Keratinocyte (primary cell): ENCODE results near the gene NBEA. TPM values are rescaled to one million over a fixed set of nuclear protein-coding genes. Genes with fewer than 3 reads are reported as not detected.

Experiments used
- DNase-seq: peaks from one replicate; pipeline ENCODE4 v3.0.0-alpha.2; 2011; ENCODE audit warnings: low read depth, missing footprints, low spot score
- FAIRE-seq: peaks from 2 replicates; lab custom pipeline; 2011; peaks lifted over from hg19 to GRCh38; lab: Jason Lieb, UNC
- H2AFZ ChIP-seq: 2 replicates; pipeline ENCODE4 v1.6.0; 2012; ENCODE audit warnings: low read length, control low read depth, inconsistent platforms; ENCODE audit not compliant: control insufficient read depth
- H3K27ac ChIP-seq: 2 replicates; pipeline ENCODE4 v1.5.1; 2011; ENCODE audit warnings: low read length; ENCODE audit not compliant: control insufficient read depth, insufficient read depth
- H3K27me3 ChIP-seq: 3 replicates; pipeline ENCODE4 v1.6.0; 2011; ENCODE audit warnings: low read length; ENCODE audit not compliant: control insufficient read depth, insufficient read depth; ENCODE audit errors: extremely low read depth
- H3K36me3 ChIP-seq, 2 experiments: 2 replicates in 1 of 2; 3 replicates in 1 of 2; pipeline ENCODE4 v1.5.1; 2011; ENCODE audit warnings: low read length in 2 of 2, mild to moderate bottlenecking in 1 of 2; ENCODE audit not compliant: control insufficient read depth in 2 of 2, insufficient read depth in 2 of 2; ENCODE audit errors: extremely low read depth in 1 of 2
- H3K4me1 ChIP-seq: 3 replicates; pipeline ENCODE4 v1.5.1; 2011; ENCODE audit warnings: low read length; ENCODE audit not compliant: control insufficient read depth, insufficient read depth; ENCODE audit errors: extremely low read depth
- H3K4me2 ChIP-seq: 3 replicates; pipeline ENCODE4 v1.6.0; 2011; ENCODE audit warnings: low read depth, low read length; ENCODE audit not compliant: control insufficient read depth, insufficient read depth; ENCODE audit errors: extremely low read depth
- H3K4me3 ChIP-seq, 3 experiments: fragments of 200-600 bp in 1 of 3; sonication (generic) in 1 of 3; 2 replicates in 2 of 3; 3 replicates in 1 of 3; pipeline ENCODE4 v1.5.1; 2011 to 2016; ENCODE audit warnings: low read length in 3 of 3, mild to moderate bottlenecking in 3 of 3, control low read depth in 2 of 3, inconsistent platforms in 1 of 3, low read depth in 1 of 3, mixed read lengths in 1 of 3, mixed run types in 1 of 3, moderate library complexity in 1 of 3; ENCODE audit not compliant: control insufficient read depth in 2 of 3, insufficient read depth in 2 of 3; ENCODE audit errors: extremely low read depth in 1 of 3
- H3K79me2 ChIP-seq: 2 replicates; pipeline ENCODE4 v1.6.0; 2012; ENCODE audit warnings: low read length; ENCODE audit not compliant: control insufficient read depth, insufficient read depth
- H3K9ac ChIP-seq: 3 replicates; pipeline ENCODE4 v1.6.0; 2011; ENCODE audit warnings: low read length; ENCODE audit not compliant: control insufficient read depth, insufficient read depth; ENCODE audit errors: extremely low read depth
- H3K9me1 ChIP-seq: 3 replicates; pipeline ENCODE4 v1.6.0; 2011; ENCODE audit warnings: low read length; ENCODE audit not compliant: control insufficient read depth, insufficient read depth; ENCODE audit errors: extremely low read depth
- H3K9me3 ChIP-seq: 2 replicates; pipeline ENCODE4 v1.5.1; 2012; ENCODE audit warnings: low read depth, low read length; ENCODE audit not compliant: control insufficient read depth
- H4K20me1 ChIP-seq: 3 replicates; pipeline ENCODE4 v1.6.0; 2011; ENCODE audit warnings: low read length; ENCODE audit not compliant: control insufficient read depth, insufficient read depth; ENCODE audit errors: extremely low read depth
- EZH2 ChIP-seq: IDR thresholded peaks from one replicate; pipeline ENCODE4 v1.6.1; 2012; ENCODE audit warnings: inconsistent platforms, mild to moderate bottlenecking, low read length, moderate library complexity
- dilution Hi-C: fragments of 300-500 bp; cut with MboI; formaldehyde crosslinking; loops from one replicate; pipeline ENCODE4 v1.7.0; 2020; ENCODE audit warnings: low sequenced_read_pairs; ENCODE audit not compliant: extremely low pct_ligation_motif_present
- polyA plus RNA-seq, 5 experiments: library from polyadenylated mRNA; depleted of rRNA in 3 of 5; stranded (reverse) in 3 of 5; stranded (forward) in 1 of 5; unstranded in 1 of 5; fragments of >200 nt; gene quantifications; 1 replicate in 1 of 5; 2 replicates in 3 of 5; 3 replicates in 1 of 5; pipeline versions ENCODE4 v1.2.1 to v1.2.3, GENCODE V29; 2011 to 2012; ENCODE audit warnings: missing spikeins in 2 of 5, low read depth in 1 of 5, low replicate concordance in 1 of 5
- TF ChIP-seq, protein P1 (sequence below), 3 experiments: IDR thresholded peaks in 1 of 3; conservative IDR thresholded peaks in 1 of 3; optimal IDR thresholded peaks in 1 of 3; 2 replicates in 2 of 3; 3 replicates in 1 of 3; pipeline versions ENCODE3 to v1.5.1; 2011; ENCODE audit warnings: low read length in 3 of 3, mild to moderate bottlenecking in 3 of 3, moderate library complexity in 2 of 3, control low read depth in 1 of 3, inconsistent platforms in 1 of 3; ENCODE audit not compliant: insufficient read depth in 2 of 3; ENCODE audit errors: extremely low read depth in 1 of 3

The NBEA gene
- polyA plus RNA-seq, 1 donor (not counting 4 experiments of a cell fraction or from before 2014, with no cell fraction given), result 0.05 TPM

DNA sequence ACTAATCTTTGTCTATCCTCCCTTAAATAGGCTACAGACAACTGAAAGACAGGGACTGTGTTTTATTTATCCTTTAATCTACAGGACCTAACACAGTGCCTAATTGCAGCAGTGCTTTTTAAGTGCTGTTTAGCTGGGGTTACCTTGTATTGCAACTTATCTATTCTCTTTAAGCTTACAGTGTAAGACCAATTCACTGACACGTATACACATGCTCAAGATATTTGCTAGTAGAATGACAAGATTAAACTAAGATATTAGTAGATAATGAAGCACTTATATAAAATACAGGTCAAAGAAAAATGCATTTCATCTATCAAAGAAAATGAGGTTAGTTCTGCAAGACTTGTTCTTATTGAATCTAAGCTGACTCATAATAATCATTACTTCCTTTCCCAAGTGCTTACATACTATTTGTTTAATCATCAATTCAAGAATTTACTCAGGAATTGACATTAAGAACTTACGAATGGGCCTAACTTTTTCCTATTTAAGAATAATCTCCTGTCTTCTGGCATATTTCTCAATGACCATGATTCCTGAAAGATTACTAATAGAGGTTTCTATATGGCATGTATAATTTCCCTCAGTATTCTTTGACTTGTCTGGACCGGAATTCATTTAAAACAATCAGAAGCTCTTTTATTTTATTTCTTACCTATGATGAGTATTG is 610.2 kb downstream of the NBEA start:
- Histone ChIP-seq H3K79me2 (no peaks in the 10 kb centered on the region), H3K4me2 (no peak overlapping the region), H3K36me3 (no peaks in the 10 kb centered on the region), H3K27me3 (no peaks in the 10 kb centered on the region), H3K4me3 (no peak overlapping the region), H3K27ac (no peak overlapping the region), H3K9ac (no peak overlapping the region), H3K9me1 (no peaks in the 10 kb centered on the region), H4K20me1 (no peaks in the 10 kb centered on the region), H3K4me1 (peaks cover 3% of the 10 kb centered on the region), H3K9me3 (no peaks in the 10 kb centered on the region), H2AFZ (no peak overlapping the region)
- peak; percentile 17 for DNase-seq
- dilution Hi-C loops, result no loop called here
- no peak for FAIRE-seq
- TF ChIP-seq EZH2, result no peak
- TF ChIP-seq, protein P1, sequence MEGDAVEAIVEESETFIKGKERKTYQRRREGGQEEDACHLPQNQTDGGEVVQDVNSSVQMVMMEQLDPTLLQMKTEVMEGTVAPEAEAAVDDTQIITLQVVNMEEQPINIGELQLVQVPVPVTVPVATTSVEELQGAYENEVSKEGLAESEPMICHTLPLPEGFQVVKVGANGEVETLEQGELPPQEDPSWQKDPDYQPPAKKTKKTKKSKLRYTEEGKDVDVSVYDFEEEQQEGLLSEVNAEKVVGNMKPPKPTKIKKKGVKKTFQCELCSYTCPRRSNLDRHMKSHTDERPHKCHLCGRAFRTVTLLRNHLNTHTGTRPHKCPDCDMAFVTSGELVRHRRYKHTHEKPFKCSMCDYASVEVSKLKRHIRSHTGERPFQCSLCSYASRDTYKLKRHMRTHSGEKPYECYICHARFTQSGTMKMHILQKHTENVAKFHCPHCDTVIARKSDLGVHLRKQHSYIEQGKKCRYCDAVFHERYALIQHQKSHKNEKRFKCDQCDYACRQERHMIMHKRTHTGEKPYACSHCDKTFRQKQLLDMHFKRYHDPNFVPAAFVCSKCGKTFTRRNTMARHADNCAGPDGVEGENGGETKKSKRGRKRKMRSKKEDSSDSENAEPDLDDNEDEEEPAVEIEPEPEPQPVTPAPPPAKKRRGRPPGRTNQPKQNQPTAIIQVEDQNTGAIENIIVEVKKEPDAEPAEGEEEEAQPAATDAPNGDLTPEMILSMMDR (optimal IDR thresholded peaks at IDR 0.05 in 1 of 3, IDR thresholded peaks at IDR 0.05 in 1 of 3, conservative IDR thresholded peaks at IDR 0.05 in 1 of 3; ENCODE audit: extremely low read depth in 1 of 3, insufficient read depth in 2 of 3, low read length in 3 of 3), result no peak

DNA sequence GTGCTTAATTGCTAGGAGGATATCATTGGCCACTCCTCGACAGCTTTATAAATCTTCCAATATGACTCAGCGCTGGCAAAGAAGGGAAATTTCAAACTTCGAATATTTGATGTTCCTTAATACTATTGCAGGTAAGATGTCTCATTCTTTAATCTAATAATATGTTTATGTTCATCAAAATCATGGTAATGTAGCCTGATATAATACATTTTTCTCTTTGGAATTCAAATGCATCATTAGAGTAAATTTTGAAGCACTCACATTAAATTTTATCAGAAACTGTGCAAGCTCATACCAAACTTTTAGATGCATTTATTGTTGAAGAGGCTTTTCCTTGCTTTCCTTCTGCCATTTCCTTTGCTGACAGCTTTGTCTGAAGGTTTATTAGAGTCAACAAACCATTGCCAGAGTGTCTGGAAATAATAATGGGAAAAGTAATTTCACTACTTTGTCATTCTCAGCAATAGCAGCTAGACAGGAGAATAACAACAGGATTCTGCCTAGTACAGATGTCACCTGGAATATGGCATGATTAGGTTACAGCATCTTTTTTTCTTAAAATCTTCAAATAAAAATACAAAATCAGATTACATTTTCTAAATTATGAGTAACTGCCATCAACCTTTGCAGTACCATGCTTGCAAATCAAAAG is 613.0 kb downstream of the NBEA start:
- Histone ChIP-seq H3K27ac (no peak overlapping the region), H3K4me1 (no peaks in the 10 kb centered on the region), H3K9me3 (no peaks in the 10 kb centered on the region), H3K4me2 (no peak overlapping the region), H3K36me3 (no peaks in the 10 kb centered on the region), H3K27me3 (no peaks in the 10 kb centered on the region), H3K79me2 (no peaks in the 10 kb centered on the region), H2AFZ (no peak overlapping the region), H4K20me1 (no peaks in the 10 kb centered on the region), H3K4me3 (no peak overlapping the region), H3K9ac (no peak overlapping the region), H3K9me1 (no peaks in the 10 kb centered on the region)
- TF ChIP-seq, protein P1 (optimal IDR thresholded peaks at IDR 0.05 in 1 of 3, IDR thresholded peaks at IDR 0.05 in 1 of 3, conservative IDR thresholded peaks at IDR 0.05 in 1 of 3; ENCODE audit: extremely low read depth in 1 of 3, insufficient read depth in 2 of 3, low read length in 3 of 3), result no peak
- no peak for TF ChIP-seq EZH2
- FAIRE-seq (no peak), DNase-seq (no peak)
- dilution Hi-C loops, result no loop called here
